ENCODE data around the gene DLG1.
A peak's percentile ranks its signal among the peaks of the same experiment; 100 is the strongest.

The DLG1 gene

GRCh38 chr3:197028728-197029510, 269.5 kb downstream of the DLG1 start:
- Mint-ChIP-seq H3K4me1 (ENCODE audit: low read depth) (peaks cover 48% of the 10 kb centered on the region), H3K27me3 (peaks cover 46% of the 10 kb centered on the region), H3K36me3 (ENCODE audit: low read depth) (no peaks in the 10 kb centered on the region), H3K4me3 (peak overlapping the region; percentile 71), H3K9me3 (no peaks in the 10 kb centered on the region), H3K27ac (peak overlapping the region; percentile 22)
- intact Hi-C loops (cut with micrococcal nuclease), result loop anchor here (2.0 kb wide), 1 partner anchor 26 kb away; no protein-coding TSS in a partner anchor

GRCh38 chr3:197027896-197028727, 270.3 kb downstream of the DLG1 start:
- Mint-ChIP-seq H3K9me3 (no peaks in the 10 kb centered on the region), H3K27me3 (peaks cover 41% of the 10 kb centered on the region), H3K36me3 (ENCODE audit: low read depth) (no peaks in the 10 kb centered on the region), H3K4me1 (ENCODE audit: low read depth) (peaks cover 56% of the 10 kb centered on the region), H3K27ac (no peak overlapping the region), H3K4me3 (peak overlapping the region; percentile 71)
- intact Hi-C loops (cut with micrococcal nuclease), result loop anchor here (2.0 kb wide), 1 partner anchor 25 kb away; no protein-coding TSS in a partner anchor

GRCh38 chr3:197027151-197027895, 271.1 kb downstream of the DLG1 start:
- intact Hi-C loops (cut with micrococcal nuclease), result no loop called here
- Mint-ChIP-seq H3K4me1 (ENCODE audit: low read depth) (peaks cover 62% of the 10 kb centered on the region), H3K36me3 (ENCODE audit: low read depth) (no peaks in the 10 kb centered on the region), H3K27ac (peak overlapping the region; percentile 47), H3K4me3 (no peak overlapping the region), H3K9me3 (no peaks in the 10 kb centered on the region), H3K27me3 (peaks cover 46% of the 10 kb centered on the region)

- Mint-ChIP-seq H3K27me3 (peaks cover 50% of the 10 kb centered on the region), H3K9me3 (no peaks in the 10 kb centered on the region), H3K4me1 (ENCODE audit: low read depth) (peaks cover 55% of the 10 kb centered on the region), H3K4me3 (no peak overlapping the region), H3K36me3 (ENCODE audit: low read depth) (no peaks in the 10 kb centered on the region), H3K27ac (no peak overlapping the region)
- intact Hi-C loops (cut with micrococcal nuclease), result no loop called here
Measured at GRCh38 chr3:197026481-197026866, 271.9 kb downstream of the DLG1 start.

- H3K4me3 Mint-ChIP-seq, result no peak overlapping the region
- H3K9me3 Mint-ChIP-seq, result no peaks in the 10 kb centered on the region
- no peak overlapping the region for H3K27ac Mint-ChIP-seq
- intact Hi-C loops (cut with micrococcal nuclease), result no loop called here
- H3K4me1 Mint-ChIP-seq (ENCODE audit: low read depth), result peaks cover 49% of the 10 kb centered on the region
- peaks cover 56% of the 10 kb centered on the region for H3K27me3 Mint-ChIP-seq
- H3K36me3 Mint-ChIP-seq (ENCODE audit: low read depth), result no peaks in the 10 kb centered on the region
Measured at GRCh38 chr3:197025736-197026480, 272.5 kb downstream of the DLG1 start.

- Mint-ChIP-seq H3K27ac (no peak overlapping the region), H3K4me3 (no peak overlapping the region)
Measured at GRCh38 chr3:197024881-197025735, 273.3 kb downstream of the DLG1 start.

GRCh38 chr3:197023998-197024651, 274.3 kb downstream of the DLG1 start:
- H3K4me1 Mint-ChIP-seq (ENCODE audit: low read depth), result peaks cover 34% of the 10 kb centered on the region

More at GRCh38 chr3:197024881-197025735, 273.3 kb downstream of the DLG1 start:
- intact Hi-C loops (cut with micrococcal nuclease), result no loop called here
- no peaks in the 10 kb centered on the region for H3K36me3 Mint-ChIP-seq (ENCODE audit: low read depth)
- peaks cover 55% of the 10 kb centered on the region for H3K27me3 Mint-ChIP-seq
- peaks cover 41% of the 10 kb centered on the region for H3K4me1 Mint-ChIP-seq (ENCODE audit: low read depth)
- no peaks in the 10 kb centered on the region for H3K9me3 Mint-ChIP-seq

GRCh38 chr3:197023241-197023997, 275.0 kb downstream of the DLG1 start:
- Mint-ChIP-seq H3K9me3 (no peaks in the 10 kb centered on the region), H3K27me3 (peaks cover 46% of the 10 kb centered on the region), H3K27ac (peak overlapping the region; percentile 37), H3K4me3 (peak overlapping the region; percentile 15), H3K4me1 (ENCODE audit: low read depth) (peaks cover 27% of the 10 kb centered on the region), H3K36me3 (ENCODE audit: low read depth) (no peaks in the 10 kb centered on the region)
- intact Hi-C loops (cut with micrococcal nuclease), result no loop called here

More at GRCh38 chr3:197023998-197024651, 274.3 kb downstream of the DLG1 start:
- peaks cover 51% of the 10 kb centered on the region for H3K27me3 Mint-ChIP-seq
- H3K36me3 Mint-ChIP-seq (ENCODE audit: low read depth), result no peaks in the 10 kb centered on the region
- H3K27ac Mint-ChIP-seq, result peak overlapping the region; percentile 37
- H3K9me3 Mint-ChIP-seq, result no peaks in the 10 kb centered on the region
- intact Hi-C loops (cut with micrococcal nuclease), result no loop called here
- no peak overlapping the region for H3K4me3 Mint-ChIP-seq

- H3K27me3 Mint-ChIP-seq, result peaks cover 41% of the 10 kb centered on the region
- peak overlapping the region; percentile 15 for H3K4me3 Mint-ChIP-seq
- H3K9me3 Mint-ChIP-seq, result no peaks in the 10 kb centered on the region
- intact Hi-C loops (cut with micrococcal nuclease), result no loop called here
- no peaks in the 10 kb centered on the region for H3K36me3 Mint-ChIP-seq (ENCODE audit: low read depth)
- H3K27ac Mint-ChIP-seq, result peak overlapping the region; percentile 37
- peaks cover 21% of the 10 kb centered on the region for H3K4me1 Mint-ChIP-seq (ENCODE audit: low read depth)
Measured at GRCh38 chr3:197022405-197023231, 275.8 kb downstream of the DLG1 start.

GRCh38 chr3:197021729-197022404, 276.5 kb downstream of the DLG1 start:
- intact Hi-C loops (cut with micrococcal nuclease), result no loop called here
- peaks cover 38% of the 10 kb centered on the region for H3K27me3 Mint-ChIP-seq
- peaks cover 21% of the 10 kb centered on the region for H3K4me1 Mint-ChIP-seq (ENCODE audit: low read depth)
- no peaks in the 10 kb centered on the region for H3K9me3 Mint-ChIP-seq
- no peaks in the 10 kb centered on the region for H3K36me3 Mint-ChIP-seq (ENCODE audit: low read depth)
- no peak overlapping the region for H3K27ac Mint-ChIP-seq
- no peak overlapping the region for H3K4me3 Mint-ChIP-seq

GRCh38 chr3:197021231-197021630, 277.2 kb downstream of the DLG1 start:
- H3K27ac Mint-ChIP-seq, result no peak overlapping the region
- H3K36me3 Mint-ChIP-seq (ENCODE audit: low read depth), result no peaks in the 10 kb centered on the region
- peaks cover 36% of the 10 kb centered on the region for H3K27me3 Mint-ChIP-seq
- intact Hi-C loops (cut with micrococcal nuclease), result no loop called here
- H3K4me1 Mint-ChIP-seq (ENCODE audit: low read depth), result peaks cover 21% of the 10 kb centered on the region
- H3K9me3 Mint-ChIP-seq, result no peaks in the 10 kb centered on the region
- no peak overlapping the region for H3K4me3 Mint-ChIP-seq

Data from dendritic cell treated with granulocyte-macrophage colony-stimulating factor and Interleukin-4, amounts not matched to agents 40 ng/mL and 50 ng/mL, for 4 days (primary cell).